Adipocyte (in vitro differentiated cells): Measurements from ENCODE around the gene SF3A1.
"Not testable (repeated sequence)": the region's sequence is repeated elsewhere in the genome, so short reads cannot be mapped to it uniquely, and the experiment has no call there.

Source experiments
- DNase-seq: peaks from one replicate; pipeline ENCODE4 v3.0.0-alpha.2; 2015; ENCODE audit warnings: low read depth
- H3K27me3 ChIP-seq: replicated peaks from 2 replicates; pipeline ENCODE4 v1.7.0; 2013; ENCODE audit warnings: mild to moderate bottlenecking, low read length, moderate library complexity; ENCODE audit not compliant: control insufficient read depth, insufficient read depth
- H3K36me3 ChIP-seq: 2 replicates; pipeline ENCODE4 v1.7.0; 2013; ENCODE audit warnings: low read length, mild to moderate bottlenecking, moderate library complexity; ENCODE audit not compliant: control insufficient read depth, insufficient read depth, severe bottlenecking
- H3K4me1 ChIP-seq: 2 replicates; pipeline ENCODE4 v1.7.0; 2013; ENCODE audit warnings: mild to moderate bottlenecking, low read length, moderate library complexity; ENCODE audit not compliant: control insufficient read depth, insufficient read depth
- H3K4me3 ChIP-seq: 2 replicates; pipeline ENCODE4 v1.7.0; 2013; ENCODE audit warnings: mild to moderate bottlenecking, low read length, moderate library complexity
- H3K9ac ChIP-seq: 2 replicates; pipeline ENCODE4 v1.7.0; 2013; ENCODE audit warnings: mild to moderate bottlenecking, low read length, moderate library complexity
- H3K9me3 ChIP-seq: 2 replicates; pipeline ENCODE4 v1.7.0; 2013; ENCODE audit warnings: mild to moderate bottlenecking, low read length, moderate library complexity; ENCODE audit not compliant: control insufficient read depth

The SF3A1 gene

GRCh38 chr22:30340911-30341685, 15.6 kb downstream of the SF3A1 start:
- no peak for DNase-seq
- H3K27me3 ChIP-seq: no peaks in the 10 kb centered on the region
- no peaks in the 10 kb centered on the region for H3K9me3 ChIP-seq
- peak overlapping the region; percentile 62 for H3K9ac ChIP-seq
- no peak overlapping the region for H3K4me3 ChIP-seq
- peaks cover 40% of the 10 kb centered on the region for H3K4me1 ChIP-seq
- peaks cover 96% of the 10 kb centered on the region for H3K36me3 ChIP-seq

- Histone ChIP-seq H3K4me1 (peaks cover 40% of the 10 kb centered on the region), H3K27me3 (no peaks in the 10 kb centered on the region), H3K4me3 (no peak overlapping the region), H3K36me3 (peaks cover 96% of the 10 kb centered on the region), H3K9ac (no peak overlapping the region), H3K9me3 (no peaks in the 10 kb centered on the region)
- no peak for DNase-seq
Observed at GRCh38 chr22:30338802-30339201, 17.9 kb downstream of the SF3A1 start.

- H3K27me3 ChIP-seq, H3K9me3 ChIP-seq, H3K9ac ChIP-seq, DNase-seq, H3K4me3 ChIP-seq: not testable (repeated sequence)
- H3K4me1 ChIP-seq: peaks cover 40% of the 10 kb centered on the region
- peaks cover 96% of the 10 kb centered on the region for H3K36me3 ChIP-seq
Observed at GRCh38 chr22:30338341-30338740, 18.4 kb downstream of the SF3A1 start.

GRCh38 chr22:30337461-30337778, 19.3 kb downstream of the SF3A1 start:
- H3K36me3 ChIP-seq: peaks cover 96% of the 10 kb centered on the region
- peak overlapping the region; percentile 40 for H3K9ac ChIP-seq
- no peaks in the 10 kb centered on the region for H3K9me3 ChIP-seq
- no peaks in the 10 kb centered on the region for H3K27me3 ChIP-seq
- H3K4me3 ChIP-seq: no peak overlapping the region
- no peak for DNase-seq
- peaks cover 33% of the 10 kb centered on the region for H3K4me1 ChIP-seq

- H3K36me3 ChIP-seq: peaks cover 95% of the 10 kb centered on the region
- no peak for DNase-seq
Observed at GRCh38 chr22:30336752-30337460, 19.8 kb downstream of the SF3A1 start.

GRCh38 chr22:30335236-30335635, 21.5 kb downstream of the SF3A1 start:
- Histone ChIP-seq H3K9ac (no peak overlapping the region), H3K9me3 (no peaks in the 10 kb centered on the region), H3K36me3 (peaks cover 93% of the 10 kb centered on the region), H3K4me1 (peaks cover 15% of the 10 kb centered on the region), H3K4me3 (no peak overlapping the region), H3K27me3 (no peaks in the 10 kb centered on the region)
- no peak for DNase-seq

More at GRCh38 chr22:30336752-30337460, 19.8 kb downstream of the SF3A1 start:
- H3K4me1 ChIP-seq: peaks cover 28% of the 10 kb centered on the region
- peak overlapping the region; percentile 40 for H3K9ac ChIP-seq
- H3K9me3 ChIP-seq: no peaks in the 10 kb centered on the region
- no peak overlapping the region for H3K4me3 ChIP-seq
- no peaks in the 10 kb centered on the region for H3K27me3 ChIP-seq

- no peak overlapping the region for H3K9ac ChIP-seq
- DNase-seq: no peak
- no peaks in the 10 kb centered on the region for H3K27me3 ChIP-seq
- peaks cover 13% of the 10 kb centered on the region for H3K4me1 ChIP-seq
- H3K36me3 ChIP-seq: peaks cover 87% of the 10 kb centered on the region
- H3K9me3 ChIP-seq: no peaks in the 10 kb centered on the region
- no peak overlapping the region for H3K4me3 ChIP-seq
Observed at GRCh38 chr22:30334646-30335045, 22.0 kb downstream of the SF3A1 start.

GRCh38 chr22:30333707-30334087, 23.0 kb downstream of the SF3A1 start:
- Histone ChIP-seq H3K9ac (no peak overlapping the region), H3K9me3 (no peaks in the 10 kb centered on the region), H3K27me3 (no peaks in the 10 kb centered on the region), H3K4me1 (peaks cover 13% of the 10 kb centered on the region), H3K4me3 (no peak overlapping the region), H3K36me3 (peaks cover 78% of the 10 kb centered on the region)
- DNase-seq: no peak

GRCh38 chr22:30332994-30333706, 23.5 kb downstream of the SF3A1 start:
- H3K9me3 ChIP-seq: no peaks in the 10 kb centered on the region
- H3K36me3 ChIP-seq: peaks cover 73% of the 10 kb centered on the region
- H3K27me3 ChIP-seq: no peaks in the 10 kb centered on the region
- peaks cover 13% of the 10 kb centered on the region for H3K4me1 ChIP-seq
- no peak overlapping the region for H3K4me3 ChIP-seq
- DNase-seq: no peak
- H3K9ac ChIP-seq: no peak overlapping the region

- no peaks in the 10 kb centered on the region for H3K9me3 ChIP-seq
- H3K4me3 ChIP-seq: no peak overlapping the region
- DNase-seq: no peak
- no peaks in the 10 kb centered on the region for H3K27me3 ChIP-seq
- H3K4me1 ChIP-seq: peaks cover 13% of the 10 kb centered on the region
- peaks cover 67% of the 10 kb centered on the region for H3K36me3 ChIP-seq
- H3K9ac ChIP-seq: no peak overlapping the region
Observed at GRCh38 chr22:30332551-30332950, 24.1 kb downstream of the SF3A1 start.

GRCh38 chr22:30328466-30329049, 28.1 kb downstream of the SF3A1 start:
- Histone ChIP-seq H3K4me3 (no peak overlapping the region), H3K9me3 (no peaks in the 10 kb centered on the region), H3K36me3 (peaks cover 27% of the 10 kb centered on the region), H3K4me1 (peaks cover 28% of the 10 kb centered on the region), H3K27me3 (no peaks in the 10 kb centered on the region), H3K9ac (no peak overlapping the region)
- DNase-seq: no peak
